ENCODE data around the gene KRTAP3-3.
"Not testable (repeated sequence)": the region's sequence is repeated elsewhere in the genome, so short reads cannot be mapped to it uniquely, and the experiment has no call there.

Gene KRTAP3-3

GRCh38 chr17:40993839-40994238 is at the start of gene KRTAP3-3:
KRTAP3-3 (minus strand) TSS chr17:40994164; CDS start chr17:40994097, 67 bp downstream.
- no peak for DNase-seq (ENCODE audit: low read depth)

- DNase-seq (ENCODE audit: low read depth), result no peak
Measured at GRCh38 chr17:41042953-41043352, 49.0 kb upstream of the KRTAP3-3 start.

- DNase-seq (ENCODE audit: low read depth), result not testable (repeated sequence)
Measured at GRCh38 chr17:41040783-41041571, 47.0 kb upstream of the KRTAP3-3 start, which contains the start of gene KRTAP1-1. KRTAP1-1 (minus strand) TSS chr17:41041450; CDS start chr17:41041397, 53 bp downstream.

GRCh38 chr17:41037853-41038350 is 43.9 kb upstream of the KRTAP3-3 start:
- DNase-seq (ENCODE audit: low read depth), result no peak

- not testable (repeated sequence) for DNase-seq (ENCODE audit: low read depth)
Measured at GRCh38 chr17:41034346-41034935, 40.5 kb upstream of the KRTAP3-3 start, which contains the start of gene KRTAP1-3. KRTAP1-3 (minus strand) TSS chr17:41034874; CDS start chr17:41034821, 53 bp downstream.

- DNase-seq (ENCODE audit: low read depth), result no peak
Measured at GRCh38 chr17:41029633-41030245, 35.8 kb upstream of the KRTAP3-3 start, which contains the start of gene KRTAP1-4. KRTAP1-4 (minus strand) TSS chr17:41030195; CDS start chr17:41030078, 117 bp downstream.

GRCh38 chr17:41026715-41027471 is 32.9 kb upstream of the KRTAP3-3 start, which contains the start of gene KRTAP1-5:
KRTAP1-5 (minus strand) TSS chr17:41027208; CDS start chr17:41027155, 53 bp downstream.
- DNase-seq (ENCODE audit: low read depth), result no peak

GRCh38 chr17:41024697-41025096 is 30.7 kb upstream of the KRTAP3-3 start:
- DNase-seq (ENCODE audit: low read depth), result no peak

GRCh38 chr17:41020336-41020735 is 26.4 kb upstream of the KRTAP3-3 start:
- no peak for DNase-seq (ENCODE audit: low read depth)

GRCh38 chr17:41019415-41019814 is 25.5 kb upstream of the KRTAP3-3 start:
- no peak for DNase-seq (ENCODE audit: low read depth)

- no peak for DNase-seq (ENCODE audit: low read depth)
Measured at GRCh38 chr17:41018541-41018940, 24.6 kb upstream of the KRTAP3-3 start.

GRCh38 chr17:41016578-41017215 is 22.7 kb upstream of the KRTAP3-3 start:
- no peak for DNase-seq (ENCODE audit: low read depth)

- no peak for DNase-seq (ENCODE audit: low read depth)
Measured at GRCh38 chr17:41015454-41015853, 21.5 kb upstream of the KRTAP3-3 start.

GRCh38 chr17:41013606-41014005 is 19.6 kb upstream of the KRTAP3-3 start:
- DNase-seq (ENCODE audit: low read depth), result no peak

- DNase-seq (ENCODE audit: low read depth), result no peak
Measured at GRCh38 chr17:41013181-41013580, 19.2 kb upstream of the KRTAP3-3 start.

- no peak for DNase-seq (ENCODE audit: low read depth)
Measured at GRCh38 chr17:41012326-41013120, 18.6 kb upstream of the KRTAP3-3 start.

- no peak for DNase-seq (ENCODE audit: low read depth)
Measured at GRCh38 chr17:41010441-41010840, 16.5 kb upstream of the KRTAP3-3 start.

GRCh38 chr17:41009936-41010335 is 16.0 kb upstream of the KRTAP3-3 start:
- DNase-seq (ENCODE audit: low read depth), result no peak

GRCh38 chr17:41009301-41009760 is 15.4 kb upstream of the KRTAP3-3 start:
- DNase-seq (ENCODE audit: low read depth), result no peak

- no peak for DNase-seq (ENCODE audit: low read depth)
Measured at GRCh38 chr17:41008811-41009210, 14.8 kb upstream of the KRTAP3-3 start, which contains the start of gene KRTAP3-1. KRTAP3-1 (minus strand) TSS chr17:41009128; CDS start chr17:41009074, 54 bp downstream.

Measured in stimulated activated CD8-positive, alpha-beta memory T cell treated with anti-CD3 and anti-CD28 coated beads, Interleukin-15, amount 100 ng/mL, for 24 hours (primary cell).